Astrocyte (in vitro differentiated cells and primary cell): ENCODE results near the gene UBAC2. TPM values are rescaled to one million over a fixed set of nuclear protein-coding genes. Genes with fewer than 3 reads are reported as not detected.

Experiments used
- DNase-seq: peaks from one replicate; pipeline ENCODE4 v3.0.0-alpha.2; 2010; ENCODE audit warnings: low read depth
- FAIRE-seq: peaks from 2 replicates; lab custom pipeline; 2011; peaks lifted over from hg19 to GRCh38; lab: Jason Lieb, UNC
- H2AFZ ChIP-seq: 2 replicates; pipeline ENCODE4 v1.6.0; 2012; ENCODE audit warnings: low read depth, low read length, inconsistent platforms
- H3K27ac ChIP-seq: 2 replicates; pipeline ENCODE4 v1.5.1; 2011; ENCODE audit warnings: low read depth, low read length, inconsistent platforms
- H3K27me3 ChIP-seq: 2 replicates; pipeline ENCODE4 v1.6.0; 2011; ENCODE audit warnings: low read length, inconsistent platforms; ENCODE audit not compliant: insufficient read depth
- H3K36me3 ChIP-seq: 2 replicates; pipeline ENCODE4 v1.5.1; 2011; ENCODE audit warnings: low read length, inconsistent platforms; ENCODE audit not compliant: insufficient read depth
- H3K4me1 ChIP-seq: 2 replicates; pipeline ENCODE4 v1.5.1; 2011; ENCODE audit warnings: low read length, inconsistent platforms; ENCODE audit not compliant: insufficient read depth
- H3K4me2 ChIP-seq: 2 replicates; pipeline ENCODE4 v1.6.0; 2012; ENCODE audit warnings: low read length, inconsistent platforms
- H3K4me3 ChIP-seq: 2 replicates; pipeline ENCODE4 v1.5.1; 2011; ENCODE audit warnings: low read depth, mild to moderate bottlenecking, low read length, inconsistent platforms; ENCODE audit not compliant: insufficient read depth
- H3K79me2 ChIP-seq: 2 replicates; pipeline ENCODE4 v1.6.0; 2012; ENCODE audit warnings: mild to moderate bottlenecking, low read length, inconsistent platforms; ENCODE audit not compliant: insufficient read depth
- H3K9ac ChIP-seq: 2 replicates; pipeline ENCODE4 v1.6.0; 2012; ENCODE audit warnings: mild to moderate bottlenecking, low read length, inconsistent platforms
- H3K9me3 ChIP-seq: 2 replicates; pipeline ENCODE4 v1.5.1; 2012; ENCODE audit warnings: low read depth, mild to moderate bottlenecking, low read length, inconsistent platforms; ENCODE audit not compliant: insufficient read depth
- H4K20me1 ChIP-seq: 2 replicates; pipeline ENCODE4 v1.6.0; 2012; ENCODE audit warnings: low read length, inconsistent platforms; ENCODE audit not compliant: insufficient read depth
- H3K27ac Mint-ChIP-seq: one replicate; pipeline ENCODE4 v1.8.0; 2021; ENCODE audit warnings: mild to moderate bottlenecking, mixed read lengths; ENCODE audit not compliant: unreplicated experiment
- H3K27me3 Mint-ChIP-seq: one replicate; pipeline ENCODE4 v1.8.0; 2021; ENCODE audit warnings: low read depth, mixed read lengths; ENCODE audit not compliant: unreplicated experiment
- H3K36me3 Mint-ChIP-seq: one replicate; pipeline ENCODE4 v1.8.0; 2021; ENCODE audit warnings: low read depth, mixed read lengths; ENCODE audit not compliant: unreplicated experiment
- H3K4me1 Mint-ChIP-seq: one replicate; pipeline ENCODE4 v1.8.0; 2021; ENCODE audit warnings: low read depth, mixed read lengths; ENCODE audit not compliant: unreplicated experiment
- H3K4me3 Mint-ChIP-seq: one replicate; pipeline ENCODE4 v1.8.0; 2021; ENCODE audit warnings: mild to moderate bottlenecking, moderate library complexity, mixed read lengths; ENCODE audit not compliant: unreplicated experiment
- H3K9me3 Mint-ChIP-seq: one replicate; pipeline ENCODE4 v1.8.0; 2021; ENCODE audit warnings: mild to moderate bottlenecking, mixed read lengths; ENCODE audit not compliant: unreplicated experiment
- EZH2 ChIP-seq: IDR thresholded peaks from 2 replicates; pipeline ENCODE4 v1.6.1; 2012; ENCODE audit warnings: mild to moderate bottlenecking, low read length, inconsistent platforms; ENCODE audit not compliant: insufficient read depth
- total RNA-seq: library from RNA; stranded (reverse); gene quantifications from 2 replicates; pipeline ENCODE4 v1.2.1, GENCODE V29; 2021
- TF ChIP-seq, protein P1 (sequence below): IDR thresholded peaks from 2 replicates; pipeline ENCODE4 v1.5.1; 2011; ENCODE audit warnings: low read depth, mild to moderate bottlenecking, inconsistent platforms, low read length, moderate library complexity; ENCODE audit not compliant: insufficient read depth

The UBAC2 gene
- total RNA-seq, 1 donor from 2014 or later: 61.0 TPM

- Histone ChIP-seq H3K27me3 (no peaks in the 10 kb centered on the region), H2AFZ (no peak overlapping the region), H3K4me2 (no peak overlapping the region), H3K36me3 (no peaks in the 10 kb centered on the region), H4K20me1 (peaks cover 3% of the 10 kb centered on the region), H3K9me3 (no peaks in the 10 kb centered on the region), H3K4me3 (no peak overlapping the region), H3K9ac (no peak overlapping the region), H3K4me1 (no peaks in the 10 kb centered on the region), H3K79me2 (peaks cover 3% of the 10 kb centered on the region), H3K27ac (no peak overlapping the region)
- Mint-ChIP-seq H3K4me3 (no peak overlapping the region), H3K9me3 (no peaks in the 10 kb centered on the region), H3K27ac (no peak overlapping the region), H3K4me1 (peaks cover 25% of the 10 kb centered on the region), H3K36me3 (no peaks in the 10 kb centered on the region), H3K27me3 (no peaks in the 10 kb centered on the region)
- TF ChIP-seq EZH2: no peak
- TF ChIP-seq, protein P1, sequence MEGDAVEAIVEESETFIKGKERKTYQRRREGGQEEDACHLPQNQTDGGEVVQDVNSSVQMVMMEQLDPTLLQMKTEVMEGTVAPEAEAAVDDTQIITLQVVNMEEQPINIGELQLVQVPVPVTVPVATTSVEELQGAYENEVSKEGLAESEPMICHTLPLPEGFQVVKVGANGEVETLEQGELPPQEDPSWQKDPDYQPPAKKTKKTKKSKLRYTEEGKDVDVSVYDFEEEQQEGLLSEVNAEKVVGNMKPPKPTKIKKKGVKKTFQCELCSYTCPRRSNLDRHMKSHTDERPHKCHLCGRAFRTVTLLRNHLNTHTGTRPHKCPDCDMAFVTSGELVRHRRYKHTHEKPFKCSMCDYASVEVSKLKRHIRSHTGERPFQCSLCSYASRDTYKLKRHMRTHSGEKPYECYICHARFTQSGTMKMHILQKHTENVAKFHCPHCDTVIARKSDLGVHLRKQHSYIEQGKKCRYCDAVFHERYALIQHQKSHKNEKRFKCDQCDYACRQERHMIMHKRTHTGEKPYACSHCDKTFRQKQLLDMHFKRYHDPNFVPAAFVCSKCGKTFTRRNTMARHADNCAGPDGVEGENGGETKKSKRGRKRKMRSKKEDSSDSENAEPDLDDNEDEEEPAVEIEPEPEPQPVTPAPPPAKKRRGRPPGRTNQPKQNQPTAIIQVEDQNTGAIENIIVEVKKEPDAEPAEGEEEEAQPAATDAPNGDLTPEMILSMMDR: no peak
- FAIRE-seq: no peak
- DNase-seq: no peak
These were observed 81.2 kb downstream of the UBAC2 start for GRCh38 chr13:99281811-99282263.

DNA sequence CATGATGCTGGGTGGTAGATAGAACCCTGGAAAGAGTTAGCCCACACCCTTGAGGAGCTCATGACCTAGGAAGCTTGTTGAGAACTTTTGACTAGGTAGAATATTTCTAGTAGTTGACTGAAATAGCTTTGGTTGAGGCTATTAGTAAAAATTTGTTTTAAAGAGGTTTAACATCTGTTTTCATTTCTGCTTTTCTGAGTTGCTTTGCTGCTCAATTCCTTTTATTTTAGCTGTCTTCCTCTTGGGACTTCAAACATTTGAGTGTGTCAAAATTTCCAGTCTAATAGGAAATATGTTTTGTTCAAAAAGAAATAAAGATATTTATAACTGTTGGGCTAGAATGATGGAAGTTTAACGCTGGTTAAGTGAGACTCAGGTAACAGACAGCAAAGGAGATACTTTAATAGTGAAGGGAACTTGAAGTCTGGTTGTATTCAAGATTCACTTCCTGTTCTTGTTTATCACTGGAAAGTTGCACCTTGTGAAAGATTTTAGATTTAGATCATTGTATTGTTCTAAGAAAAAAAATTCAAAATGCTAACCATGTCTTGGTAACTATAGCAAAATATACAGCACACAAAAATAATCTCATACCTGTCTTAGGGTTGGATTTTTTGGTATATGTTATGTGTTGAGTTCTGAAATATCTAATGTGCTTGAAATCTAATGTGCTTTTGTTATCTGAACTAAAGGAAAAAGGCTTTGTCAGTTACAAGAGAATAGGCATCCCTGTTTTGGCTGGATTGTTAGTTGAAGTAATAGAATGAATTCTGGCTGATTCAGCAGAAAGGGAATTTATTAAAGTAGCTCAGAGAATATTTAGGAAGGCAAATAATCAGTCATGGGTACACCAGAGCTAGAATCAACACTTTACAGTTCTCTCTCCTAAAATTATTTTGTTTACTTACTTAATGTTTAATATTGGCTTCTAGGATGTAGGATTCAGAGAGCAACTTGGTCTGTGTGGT lies 81.9 kb downstream of the UBAC2 start:
- TF ChIP-seq, protein P1: no peak
- TF ChIP-seq EZH2: no peak
- Histone ChIP-seq H3K79me2 (peaks cover 3% of the 10 kb centered on the region), H3K4me1 (no peaks in the 10 kb centered on the region), H2AFZ (no peak overlapping the region), H3K4me3 (no peak overlapping the region), H3K27ac (no peak overlapping the region), H3K27me3 (no peaks in the 10 kb centered on the region), H3K36me3 (no peaks in the 10 kb centered on the region), H3K4me2 (no peak overlapping the region), H3K9ac (no peak overlapping the region), H3K9me3 (no peaks in the 10 kb centered on the region), H4K20me1 (peaks cover 3% of the 10 kb centered on the region)
- DNase-seq (no peak), FAIRE-seq (no peak)
- peaks cover 25% of the 10 kb centered on the region for H3K4me1 Mint-ChIP-seq
- H3K27ac Mint-ChIP-seq: peak overlapping the region; percentile 72
- H3K27me3 Mint-ChIP-seq: no peaks in the 10 kb centered on the region
- peaks cover 3% of the 10 kb centered on the region for H3K36me3 Mint-ChIP-seq
- H3K4me3 Mint-ChIP-seq: no peak overlapping the region
- H3K9me3 Mint-ChIP-seq: no peaks in the 10 kb centered on the region
